Measurements from ENCODE around the gene VPS13C. TPM values are rescaled to one million over a fixed set of nuclear protein-coding genes. Genes with fewer than 3 reads are reported as not detected.

The VPS13C gene
- total RNA-seq, 1 experiment from 2014 or later = 18.6 TPM

- TF ChIP-seq SRF (IDR thresholded peaks at IDR 0.05; ENCODE audit: low read depth) (no peak), ATF3 (IDR thresholded peaks at IDR 0.05) (no peak), CTCF (IDR thresholded peaks at IDR 0.05 in 2 of 3, conservative IDR thresholded peaks at IDR 0.05 in 1 of 3; ENCODE audit: borderline replicate concordance in 1 of 3, insufficient read depth in 1 of 3, low read depth in 2 of 3, low read length in 2 of 3) (no peak), JUND (IDR thresholded peaks at IDR 0.05) (no peak)
These were observed 240.0 kb downstream of the VPS13C start (continued) for GRCh38 chr15:61820212-61820611.

- Histone ChIP-seq H3K9ac (ENCODE audit: low read length) (no peak overlapping the region), H4K20me1 (ENCODE audit: insufficient read depth) (no peaks in the 10 kb centered on the region), H3K36me3 (ENCODE audit: control insufficient read depth in 1 of 2, insufficient read depth in 2 of 2, low read length in 2 of 2) (no peaks in the 10 kb centered on the region), H3K4me1 (ENCODE audit: control insufficient read depth in 1 of 2, insufficient read depth in 2 of 2, low read length in 2 of 2) (no peaks in the 10 kb centered on the region), H3K9me3 (ENCODE audit: control insufficient read depth in 1 of 2, insufficient read depth in 1 of 2, low read depth in 1 of 2, low read length in 2 of 2) (no peaks in the 10 kb centered on the region), H3K27ac (ENCODE audit: low read depth, low read length) (no peak overlapping the region), H3K4me3 (replicated peaks in 1 of 2; ENCODE audit: low read depth in 1 of 2, low read length in 2 of 2) (no peak overlapping the region), H3K9me2 (ENCODE audit: insufficient read depth) (no peaks in the 10 kb centered on the region), H3K27me3 (ENCODE audit: insufficient read depth, low read length) (peaks cover 25% of the 10 kb centered on the region; the same call in 1 of the 2 replicates), H3K4me2 (ENCODE audit: low read length) (no peak overlapping the region), H2AFZ (ENCODE audit: low read depth, low read length, poor library complexity, severe bottlenecking) (no peak overlapping the region), H3K79me2 (ENCODE audit: insufficient read depth, low read length) (no peaks in the 10 kb centered on the region)
- ChIA-PET RAD21 (ENCODE audit: low non-redundant PET in 1 of 2, low total read pairs in 2 of 2, uncharacterized antibody in 2 of 2, unreplicated experiment in 2 of 2) (no interaction called here), POLR2A (no interaction called here), CTCF (interaction anchor here (2.1 kb wide), 1 partner anchor 15 kb away, joined by 9 read pairs; no protein-coding TSS in a partner anchor)
- TF ChIP-seq CEBPB (IDR thresholded peaks at IDR 0.05; ENCODE audit: low read depth) = no peak
- no peak for TF ChIP-seq ATF3 (IDR thresholded peaks at IDR 0.05)
- TF ChIP-seq YY1 (IDR thresholded peaks at IDR 0.05; ENCODE audit: extremely low read depth, insufficient replicate concordance, low read depth, low read length) = no peak
- no peak for TF ChIP-seq RAD21 (IDR thresholded peaks at IDR 0.05; ENCODE audit: low read depth)
- TF ChIP-seq CBX3 (IDR thresholded peaks at IDR 0.05; ENCODE audit: low read depth) = no peak
- TF ChIP-seq JUND (IDR thresholded peaks at IDR 0.05) = no peak
- no peak for TF ChIP-seq SRF (IDR thresholded peaks at IDR 0.05; ENCODE audit: low read depth)
- TF ChIP-seq EZH2phosphoT487 (IDR thresholded peaks at IDR 0.05; ENCODE audit: borderline replicate concordance) = no peak
- no peak for TF ChIP-seq SP1 (IDR thresholded peaks at IDR 0.05; ENCODE audit: low read depth)
- no peak for TF ChIP-seq SIN3A (IDR thresholded peaks at IDR 0.05; ENCODE audit: low read depth)
- TF ChIP-seq EZH2 (IDR thresholded peaks at IDR 0.05) = no peak
- TF ChIP-seq ZFX (IDR thresholded peaks at IDR 0.05) = no peak
- TF ChIP-seq FOSL1 (IDR thresholded peaks at IDR 0.05; ENCODE audit: low read depth) = no peak
- TF ChIP-seq ZNF274 (IDR thresholded peaks at IDR 0.05; ENCODE audit: low read depth, low read length) = no peak
- TF ChIP-seq POLR2A (IDR thresholded peaks at IDR 0.05; ENCODE audit: borderline replicate concordance, extremely low read depth, insufficient read depth, insufficient read length) = no peak
- DNase-seq (ENCODE audit: low read depth, low spot score) (no peak), ATAC-seq (no peak)
- no TSS peak for BruUV-seq (replicated peaks)
- intact Hi-C loops (cut with micrococcal nuclease) = no loop called here
These were observed 240.9 kb downstream of the VPS13C start for GRCh38 chr15:61819386-61819785.
